Cardiac muscle cell (in vitro differentiated cells and primary cell): ENCODE data around the gene SWT1. TPM values are rescaled to one million over a fixed set of nuclear protein-coding genes. Genes with fewer than 3 reads are reported as not detected.
"Not testable (repeated sequence)": the region's sequence is repeated elsewhere in the genome, so short reads cannot be mapped to it uniquely, and the experiment has no call there.

ENCODE experiments used
- DNase-seq, 2 donors: peaks; one replicate each; pipeline versions ENCODE4 v3.0.0 to v3.0.0-alpha.2; 2010 to 2017; ENCODE audit warnings: low read depth in 1 of 2, low spot score in 1 of 2
- H3K27ac ChIP-seq: fragments of 200-600 bp; sonication (generic); 2 replicates; pipeline ENCODE4 v1.5.1; 2016
- H3K27me3 ChIP-seq: fragments of 200-600 bp; sonication (generic); 2 replicates; pipeline ENCODE4 v1.6.0; 2016; ENCODE audit warnings: control low read depth
- H3K36me3 ChIP-seq: fragments of 200-600 bp; sonication (generic); 2 replicates; pipeline ENCODE4 v1.5.1; 2016; ENCODE audit warnings: control low read depth
- H3K4me1 ChIP-seq: fragments of 200-600 bp; sonication (generic); 2 replicates; pipeline ENCODE4 v1.8.1; 2017; ENCODE audit warnings: low read depth, mild to moderate bottlenecking, mixed run types
- H3K4me3 ChIP-seq: fragments of 200-600 bp; sonication (generic); 2 replicates; pipeline ENCODE4 v1.5.1; 2016; ENCODE audit warnings: mild to moderate bottlenecking
- H3K9me3 ChIP-seq: fragments of 200-600 bp; sonication (generic); 2 replicates; pipeline ENCODE4 v1.5.1; 2017; ENCODE audit warnings: low read depth, mild to moderate bottlenecking, control low read depth
- CTCF ChIP-seq: IDR thresholded peaks from 2 replicates; pipeline ENCODE4 v1.5.1; 2012; ENCODE audit warnings: low read depth, mild to moderate bottlenecking, low read length
- polyA plus RNA-seq: library from polyadenylated mRNA; unstranded; fragments of >200 nt; fragmentation: Nextera tagmentation; extraction: Ambion mirVana; gene quantifications from 2 replicates; pipeline ENCODE4 v1.2.1, GENCODE V29; 2016
- total RNA-seq: library from RNA; depleted of rRNA; stranded (reverse); fragments of >200 nt; gene quantifications from 2 replicates; pipeline ENCODE4 v1.2.3, GENCODE V29; 2016

Gene SWT1
- total and polyA plus RNA-seq, 2 experiments from 2014 or later: 2.8 to 4.9 TPM

GRCh38 chr1:185228979-185229378 is 72.0 kb downstream of the SWT1 start:
- no peak for TF ChIP-seq CTCF
- H3K27me3 ChIP-seq: no peaks in the 10 kb centered on the region
- no peak overlapping the region for H3K27ac ChIP-seq
- H3K4me3 ChIP-seq: no peak overlapping the region
- H3K4me1 ChIP-seq: no peaks in the 10 kb centered on the region
- H3K36me3 ChIP-seq: no peaks in the 10 kb centered on the region
- no peak for DNase-seq
- H3K9me3 ChIP-seq: no peaks in the 10 kb centered on the region

- no peak for TF ChIP-seq CTCF
- no peak for DNase-seq
- Histone ChIP-seq H3K4me3 (no peak overlapping the region), H3K36me3 (no peaks in the 10 kb centered on the region), H3K9me3 (no peaks in the 10 kb centered on the region), H3K4me1 (no peaks in the 10 kb centered on the region), H3K27ac (no peak overlapping the region), H3K27me3 (no peaks in the 10 kb centered on the region)
Measured at GRCh38 chr1:185229981-185230380, 73.0 kb downstream of the SWT1 start.

- H3K27ac ChIP-seq: no peak overlapping the region
- H3K4me1 ChIP-seq: no peaks in the 10 kb centered on the region
- H3K27me3 ChIP-seq: no peaks in the 10 kb centered on the region
- H3K36me3 ChIP-seq: no peaks in the 10 kb centered on the region
- H3K4me3 ChIP-seq: no peak overlapping the region
- no peak for TF ChIP-seq CTCF
- DNase-seq: no peak
- H3K9me3 ChIP-seq: no peaks in the 10 kb centered on the region
Measured at GRCh38 chr1:185232874-185233273, 75.9 kb downstream of the SWT1 start.

- not testable (repeated sequence) for H3K27ac ChIP-seq, H3K36me3 ChIP-seq, H3K27me3 ChIP-seq, DNase-seq, H3K9me3 ChIP-seq, H3K4me1 ChIP-seq, H3K4me3 ChIP-seq
Measured at GRCh38 chr1:185234183-185234582, 77.2 kb downstream of the SWT1 start.

GRCh38 chr1:185237176-185237575 is 80.2 kb downstream of the SWT1 start:
- H3K9me3 ChIP-seq, H3K4me3 ChIP-seq, DNase-seq, H3K36me3 ChIP-seq, H3K27ac ChIP-seq: not testable (repeated sequence)
- Histone ChIP-seq H3K27me3 (peaks cover 15% of the 10 kb centered on the region), H3K4me1 (peaks cover 17% of the 10 kb centered on the region)

- H3K36me3 ChIP-seq: no peaks in the 10 kb centered on the region
- peaks cover 17% of the 10 kb centered on the region for H3K4me1 ChIP-seq
- H3K9me3 ChIP-seq: no peaks in the 10 kb centered on the region
- no peak overlapping the region for H3K27ac ChIP-seq
- peaks cover 16% of the 10 kb centered on the region for H3K27me3 ChIP-seq
- no peak for TF ChIP-seq CTCF
- no peak overlapping the region for H3K4me3 ChIP-seq
- DNase-seq: no peak
Measured at GRCh38 chr1:185237661-185238060, 80.7 kb downstream of the SWT1 start.

GRCh38 chr1:185238447-185238846 is 81.5 kb downstream of the SWT1 start:
- DNase-seq: peak in 1 of 2 donors; percentile 41
- peak; percentile 51 for TF ChIP-seq CTCF
- H3K27me3 ChIP-seq: peaks cover 23% of the 10 kb centered on the region
- H3K4me1 ChIP-seq: peaks cover 17% of the 10 kb centered on the region
- no peaks in the 10 kb centered on the region for H3K9me3 ChIP-seq
- no peak overlapping the region for H3K4me3 ChIP-seq
- H3K36me3 ChIP-seq: no peaks in the 10 kb centered on the region
- H3K27ac ChIP-seq: no peak overlapping the region
